Measurements from ENCODE around the gene TBX21.

TBX21 gene

DNA sequence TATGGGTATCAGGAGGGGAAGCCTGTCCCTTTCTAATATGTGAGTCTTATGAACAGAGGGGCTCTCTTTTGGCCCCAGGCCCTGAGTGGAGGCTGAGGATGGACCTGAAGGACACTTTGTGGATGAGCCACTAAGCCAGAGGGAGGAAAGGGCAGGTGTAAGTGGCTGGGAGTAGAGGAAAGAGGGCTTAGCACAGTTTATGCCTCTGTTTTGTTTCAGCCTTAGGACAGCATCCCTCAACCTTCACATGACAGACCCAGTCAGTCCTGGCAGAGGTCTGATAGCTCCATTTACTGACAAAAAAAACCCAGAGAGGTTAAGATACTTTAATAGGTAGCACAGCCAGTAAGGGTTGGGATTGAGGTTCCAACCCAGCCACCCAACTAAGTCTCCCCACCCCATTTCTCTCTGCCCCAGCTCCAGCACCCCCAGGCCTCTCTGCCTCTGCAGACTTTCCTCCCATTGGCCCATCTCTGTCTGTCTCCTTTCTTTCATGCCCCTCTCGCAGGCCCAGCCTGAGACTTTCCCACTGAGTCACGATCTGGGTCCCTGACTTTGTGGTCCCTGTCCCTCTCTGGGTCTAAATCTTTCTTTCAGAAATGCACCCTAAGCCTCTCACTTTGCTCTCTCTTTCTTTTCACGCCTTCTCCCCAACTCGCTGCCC, 4.7 kb upstream of the TBX21 start:
- no peak overlapping the region for H3K4me3 ChIP-seq (ENCODE audit: low read length)
- TF ChIP-seq, protein P1, sequence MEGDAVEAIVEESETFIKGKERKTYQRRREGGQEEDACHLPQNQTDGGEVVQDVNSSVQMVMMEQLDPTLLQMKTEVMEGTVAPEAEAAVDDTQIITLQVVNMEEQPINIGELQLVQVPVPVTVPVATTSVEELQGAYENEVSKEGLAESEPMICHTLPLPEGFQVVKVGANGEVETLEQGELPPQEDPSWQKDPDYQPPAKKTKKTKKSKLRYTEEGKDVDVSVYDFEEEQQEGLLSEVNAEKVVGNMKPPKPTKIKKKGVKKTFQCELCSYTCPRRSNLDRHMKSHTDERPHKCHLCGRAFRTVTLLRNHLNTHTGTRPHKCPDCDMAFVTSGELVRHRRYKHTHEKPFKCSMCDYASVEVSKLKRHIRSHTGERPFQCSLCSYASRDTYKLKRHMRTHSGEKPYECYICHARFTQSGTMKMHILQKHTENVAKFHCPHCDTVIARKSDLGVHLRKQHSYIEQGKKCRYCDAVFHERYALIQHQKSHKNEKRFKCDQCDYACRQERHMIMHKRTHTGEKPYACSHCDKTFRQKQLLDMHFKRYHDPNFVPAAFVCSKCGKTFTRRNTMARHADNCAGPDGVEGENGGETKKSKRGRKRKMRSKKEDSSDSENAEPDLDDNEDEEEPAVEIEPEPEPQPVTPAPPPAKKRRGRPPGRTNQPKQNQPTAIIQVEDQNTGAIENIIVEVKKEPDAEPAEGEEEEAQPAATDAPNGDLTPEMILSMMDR (conservative IDR thresholded peaks at IDR 0.05; ENCODE audit: low read depth, low read length), result no peak
- no peak for DNase-seq (ENCODE audit: low read depth)

DNA sequence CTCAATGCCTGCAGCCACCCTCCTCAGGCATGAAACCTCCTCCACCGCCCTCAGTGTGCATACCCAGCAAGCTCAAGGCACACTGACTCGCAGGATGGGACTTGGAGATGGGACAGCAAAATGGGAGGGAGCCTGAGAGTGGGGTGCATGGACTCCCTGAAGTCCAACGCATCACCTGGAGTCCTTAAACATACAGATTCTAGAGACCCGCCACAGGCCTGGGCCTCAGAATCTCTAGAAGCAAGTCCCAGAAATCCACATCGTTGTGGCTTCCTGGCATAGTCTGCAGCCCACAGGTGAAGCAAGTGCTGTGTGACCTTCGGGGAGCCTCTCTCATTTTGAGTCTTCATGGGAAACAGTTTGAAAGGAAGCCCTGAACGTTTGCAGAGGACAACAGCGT, 3.6 kb upstream of the TBX21 start:
- TF ChIP-seq, protein P1 (conservative IDR thresholded peaks at IDR 0.05; ENCODE audit: low read depth, low read length), result no peak
- H3K4me3 ChIP-seq (ENCODE audit: low read length), result no peak overlapping the region
- DNase-seq (ENCODE audit: low read depth), result no peak

DNA sequence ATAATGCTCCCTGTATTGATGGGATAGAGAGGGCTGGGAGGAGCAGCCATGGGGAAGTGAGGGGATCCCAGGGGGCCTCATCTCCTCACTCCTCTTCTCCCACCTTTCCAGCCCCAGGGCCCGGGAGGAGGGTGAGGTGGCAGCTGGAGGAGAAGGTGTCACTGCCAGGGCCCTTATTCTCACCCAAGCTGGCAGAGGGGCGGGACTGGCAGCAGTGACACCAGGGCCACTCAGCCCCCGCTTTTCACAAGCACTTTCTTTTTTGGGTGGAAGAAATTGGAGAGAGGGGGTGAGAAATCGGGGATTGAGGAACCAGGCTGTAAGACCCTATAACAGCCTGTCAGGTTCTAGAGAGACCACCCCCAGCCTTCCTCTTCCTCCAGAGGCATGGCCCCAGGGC, 2.4 kb upstream of the TBX21 start:
- TF ChIP-seq, protein P1 (conservative IDR thresholded peaks at IDR 0.05; ENCODE audit: low read depth, low read length), result no peak
- DNase-seq (ENCODE audit: low read depth), result no peak
- H3K4me3 ChIP-seq (ENCODE audit: low read length), result no peak overlapping the region

DNA sequence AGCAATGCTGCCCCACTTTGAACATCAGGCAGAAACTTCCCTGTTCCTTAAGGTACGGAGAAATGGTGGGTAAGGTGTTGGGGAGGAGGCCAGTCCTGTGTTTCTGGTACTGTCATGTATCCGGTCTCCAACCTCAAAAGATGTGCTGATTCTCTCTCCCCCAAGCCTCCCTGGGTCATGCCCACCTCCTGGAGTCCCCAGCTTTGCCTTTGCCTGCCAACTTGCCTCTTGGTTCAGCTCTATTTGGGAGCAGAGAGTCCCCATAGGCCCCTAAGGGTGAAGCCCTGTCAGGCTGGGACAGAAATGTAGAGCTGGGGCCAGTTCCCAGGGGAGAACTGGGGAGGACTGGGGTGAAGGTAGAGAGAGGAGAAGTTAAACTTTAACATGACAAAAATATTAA, 1.6 kb upstream of the TBX21 start:
- no peak overlapping the region for H3K4me3 ChIP-seq (ENCODE audit: low read length)
- DNase-seq (ENCODE audit: low read depth), result no peak
- TF ChIP-seq, protein P1 (conservative IDR thresholded peaks at IDR 0.05; ENCODE audit: low read depth, low read length), result no peak

DNA sequence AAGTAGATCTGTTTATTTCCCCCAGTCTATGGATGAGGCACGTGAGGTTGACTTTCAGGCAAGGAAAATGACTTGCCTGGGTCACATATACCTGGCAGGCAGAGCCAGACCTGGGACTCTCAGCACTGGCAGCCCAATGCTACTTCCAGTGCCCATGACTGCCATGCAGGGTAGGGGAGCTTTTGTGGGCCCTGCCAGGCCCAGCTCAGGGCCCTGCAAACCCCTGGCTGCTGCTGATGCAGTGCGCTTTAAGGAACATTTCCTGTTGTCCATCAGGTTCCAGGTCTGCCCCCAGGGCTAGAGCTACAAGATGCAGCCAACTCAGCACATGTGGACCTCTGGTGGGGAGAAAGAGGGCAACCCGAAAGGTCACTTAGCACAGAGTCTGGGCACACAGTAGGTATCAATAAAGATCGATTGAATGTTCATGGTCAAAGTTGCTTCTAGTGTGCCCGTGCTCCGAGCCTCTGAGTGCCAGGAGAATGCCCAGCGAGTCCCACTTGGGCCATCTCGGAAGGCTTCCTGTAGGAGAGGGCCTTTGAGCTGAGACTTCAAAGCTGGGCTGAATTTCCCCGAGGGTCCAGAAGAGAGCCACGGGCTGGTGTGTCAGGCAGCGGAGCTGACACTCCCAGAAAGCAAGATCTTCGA, 513 bp upstream of the TBX21 start:
- DNase-seq (ENCODE audit: low read depth), result no peak
- H3K4me3 ChIP-seq (ENCODE audit: low read length), result no peak overlapping the region
- TF ChIP-seq, protein P1 (conservative IDR thresholded peaks at IDR 0.05; ENCODE audit: low read depth, low read length), result no peak

DNA sequence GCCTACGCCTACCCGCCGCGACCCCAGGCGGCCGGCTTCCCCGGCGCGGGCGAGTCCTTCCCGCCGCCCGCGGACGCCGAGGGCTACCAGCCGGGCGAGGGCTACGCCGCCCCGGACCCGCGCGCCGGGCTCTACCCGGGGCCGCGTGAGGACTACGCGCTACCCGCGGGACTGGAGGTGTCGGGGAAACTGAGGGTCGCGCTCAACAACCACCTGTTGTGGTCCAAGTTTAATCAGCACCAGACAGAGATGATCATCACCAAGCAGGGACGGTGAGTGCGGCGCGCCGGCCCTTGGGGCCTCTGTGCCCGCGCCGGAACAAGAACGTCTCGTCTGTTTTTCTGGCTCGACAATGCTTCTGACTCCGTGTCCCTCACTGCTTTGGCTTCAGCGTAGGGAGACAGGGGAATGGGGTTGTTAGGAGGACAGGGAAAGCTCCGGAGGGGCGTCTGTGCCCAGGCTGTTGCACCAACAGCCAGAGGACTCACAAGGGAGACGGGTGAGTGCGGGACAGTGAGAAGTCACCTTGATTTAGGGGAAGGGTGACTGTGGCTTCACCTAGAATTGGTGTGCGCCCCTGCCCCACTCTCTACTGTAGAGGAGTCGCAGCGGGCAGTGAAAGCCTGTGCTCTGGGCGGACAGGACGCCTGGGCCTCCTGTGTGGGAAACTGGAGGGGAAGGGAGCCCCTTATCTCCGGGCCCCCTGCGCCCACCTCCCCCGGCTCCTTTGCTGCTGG, 806 bp downstream of the TBX21 start:
- no peak overlapping the region for H3K4me3 ChIP-seq (ENCODE audit: low read length)
- TF ChIP-seq, protein P1 (conservative IDR thresholded peaks at IDR 0.05; ENCODE audit: low read depth, low read length), result no peak
- DNase-seq (ENCODE audit: low read depth), result no peak

All from retinal pigment epithelial cell (primary cell).